ENCODE data around the gene LSS.

The LSS gene

GRCh38 chr21:46165098-46165497 lies 63.5 kb downstream of the LSS start:
- DNase-seq, result no peak

DNA sequence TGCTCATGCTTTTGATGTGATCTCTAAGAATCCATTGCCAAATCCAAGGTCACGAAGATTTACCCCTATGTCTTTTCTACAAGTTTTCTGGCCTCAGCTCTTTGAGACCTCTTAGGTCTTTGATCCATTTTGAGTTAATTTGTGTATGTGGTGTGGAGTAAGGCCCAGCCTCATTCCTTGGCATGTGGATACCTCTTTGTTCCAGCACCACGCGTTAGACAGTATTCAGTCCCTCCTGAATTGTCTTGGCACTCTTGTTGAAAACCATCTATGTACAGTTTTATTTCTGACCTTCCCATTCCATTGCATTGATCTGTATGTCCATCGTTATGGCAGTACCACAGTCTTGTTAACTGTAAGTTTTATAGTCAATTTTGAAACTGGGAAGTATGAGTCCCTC lies 65.2 kb downstream of the LSS start:
- DNase-seq, result no peak

DNA sequence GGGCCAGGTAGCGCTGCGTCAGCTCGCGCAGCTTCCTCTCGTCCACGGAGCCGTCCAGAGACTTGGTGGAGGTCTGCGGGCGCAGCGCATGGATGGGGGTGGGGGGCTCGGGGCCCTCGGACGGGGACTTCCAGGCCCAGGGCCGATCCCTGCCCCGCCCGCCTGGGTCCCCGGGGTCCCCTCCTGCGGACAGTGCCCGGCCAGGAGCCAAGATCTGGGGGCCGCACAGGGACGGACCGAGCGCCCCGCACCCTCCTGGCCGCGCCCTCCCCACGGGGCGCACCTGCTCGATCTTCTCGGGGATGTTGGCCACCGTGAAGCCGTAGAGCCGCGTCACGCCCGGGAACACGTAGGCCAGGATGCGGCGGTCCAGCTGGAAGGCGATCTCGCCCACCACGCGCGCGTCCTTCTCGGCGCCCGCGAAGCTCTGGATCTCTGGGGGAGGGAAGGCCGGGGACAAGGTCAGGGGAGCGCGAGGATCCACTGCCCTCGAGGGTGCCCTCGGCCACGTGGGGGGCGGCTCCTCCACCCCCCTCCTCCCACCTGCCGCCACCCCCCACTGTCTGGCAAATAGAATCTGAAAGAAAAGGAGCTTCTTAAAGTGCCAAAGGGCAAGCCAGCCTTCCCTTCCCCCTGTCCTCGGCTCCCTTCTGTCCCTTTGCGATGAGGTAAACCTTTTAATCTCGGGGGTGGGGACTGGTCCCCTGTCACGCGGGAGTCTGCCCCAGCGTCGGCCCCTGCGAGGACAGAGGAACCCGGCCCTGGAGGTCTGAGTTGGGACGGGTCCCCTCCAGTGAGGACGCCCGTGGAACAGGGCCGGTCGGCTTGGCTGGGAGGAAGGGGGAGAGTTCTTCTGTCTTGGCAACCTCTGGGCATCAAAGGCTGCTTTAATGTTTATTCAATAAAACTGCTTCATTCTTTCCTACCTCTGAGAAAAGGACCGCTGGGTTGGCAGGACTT lies 66.7 kb downstream of the LSS start:
- DNase-seq, result no peak

DNA sequence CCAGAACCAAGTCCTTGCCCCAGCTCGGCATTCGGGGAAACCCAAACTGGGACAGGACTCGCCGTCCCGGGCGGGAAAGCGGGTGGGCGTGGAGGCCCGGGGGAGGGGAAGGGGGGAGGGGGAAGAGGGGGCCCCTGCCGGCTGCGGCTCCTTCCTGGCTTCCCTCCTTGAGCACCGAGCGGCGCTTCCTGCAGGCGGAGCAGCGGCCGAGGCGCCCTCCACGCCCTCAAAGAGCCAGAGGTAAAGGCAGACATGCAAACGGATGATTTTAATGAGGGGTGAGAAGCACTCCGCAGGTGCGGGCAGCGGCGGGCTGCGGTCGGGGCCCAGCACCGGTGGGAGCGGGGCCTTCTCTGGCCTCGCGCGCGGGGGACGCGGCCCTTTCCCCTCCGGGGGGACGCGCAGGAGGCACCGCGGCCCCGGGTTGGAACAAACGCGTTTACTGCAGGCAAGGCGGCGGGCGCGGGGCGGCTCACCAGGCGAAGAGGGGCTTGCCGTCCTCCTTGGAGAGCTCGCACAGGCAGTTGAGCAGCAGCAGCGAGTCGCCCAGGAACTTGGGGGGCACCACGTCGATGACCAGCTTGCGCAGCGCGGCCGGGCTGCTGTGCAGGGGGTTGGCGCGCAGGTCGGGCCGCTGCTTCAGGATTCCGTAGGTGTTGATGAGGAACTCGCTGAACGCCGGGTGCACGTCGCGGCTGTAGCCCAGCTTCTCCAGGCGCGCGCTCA lies 67.5 kb downstream of the LSS start:
- no peak for DNase-seq

GRCh38 chr21:46160657-46160906 lies 68.0 kb downstream of the LSS start:
- DNase-seq, result no peak

GRCh38 chr21:46159841-46160656 lies 68.5 kb downstream of the LSS start:
- no peak for DNase-seq

DNA sequence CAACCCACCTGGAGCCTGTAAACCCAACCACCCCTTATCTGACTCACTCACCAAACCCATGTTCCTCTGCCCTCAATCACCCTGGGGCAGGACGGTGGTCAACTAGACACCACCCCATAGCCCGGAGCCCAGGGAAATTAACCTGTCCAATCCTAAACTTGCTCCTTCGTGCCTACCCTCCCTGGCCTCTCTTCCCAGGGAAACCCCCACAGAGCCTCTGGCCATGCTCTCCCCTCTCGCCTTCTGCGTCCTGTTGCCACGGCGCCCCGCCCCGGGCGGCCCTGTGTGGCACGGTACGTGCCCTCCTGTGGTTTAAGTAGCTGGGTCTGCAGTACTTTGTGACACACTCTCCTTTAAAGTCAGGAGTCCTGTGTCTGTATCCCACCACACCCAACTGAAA lies 69.2 kb downstream of the LSS start:
- DNase-seq, result no peak

DNA sequence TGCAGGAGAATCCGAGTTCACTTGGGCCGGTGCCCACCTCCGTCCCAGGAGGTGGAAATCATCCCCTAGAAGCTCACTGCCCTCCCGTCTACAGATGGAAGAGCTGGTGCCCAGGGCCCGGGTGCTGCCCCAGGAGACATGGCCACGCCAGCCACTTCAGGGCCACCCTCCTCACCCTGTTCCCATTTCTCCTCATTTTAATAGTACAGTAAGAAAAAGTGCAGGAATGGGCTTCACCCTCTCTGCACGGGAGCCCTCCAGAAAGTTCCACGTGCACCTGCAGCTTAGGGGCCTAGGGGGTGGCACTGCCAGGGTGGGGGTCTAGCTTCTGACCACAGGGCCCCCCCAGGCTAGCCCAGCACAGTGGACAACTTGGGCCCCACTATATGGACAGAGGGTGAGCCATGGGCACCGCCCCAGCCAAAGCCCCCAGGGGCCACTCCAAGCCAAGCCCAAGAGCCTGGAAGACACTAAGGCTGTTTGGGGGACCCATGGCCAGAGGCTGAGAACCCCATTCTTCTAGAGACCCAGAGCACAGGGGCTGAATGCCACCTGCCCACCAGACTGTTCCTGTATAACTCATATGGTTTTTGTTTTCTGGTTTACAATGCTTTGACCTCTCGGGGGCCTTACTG lies 69.8 kb downstream of the LSS start:
- no peak for DNase-seq

- no peak for DNase-seq
Measured at GRCh38 chr21:46157987-46158451, 70.6 kb downstream of the LSS start.

DNA sequence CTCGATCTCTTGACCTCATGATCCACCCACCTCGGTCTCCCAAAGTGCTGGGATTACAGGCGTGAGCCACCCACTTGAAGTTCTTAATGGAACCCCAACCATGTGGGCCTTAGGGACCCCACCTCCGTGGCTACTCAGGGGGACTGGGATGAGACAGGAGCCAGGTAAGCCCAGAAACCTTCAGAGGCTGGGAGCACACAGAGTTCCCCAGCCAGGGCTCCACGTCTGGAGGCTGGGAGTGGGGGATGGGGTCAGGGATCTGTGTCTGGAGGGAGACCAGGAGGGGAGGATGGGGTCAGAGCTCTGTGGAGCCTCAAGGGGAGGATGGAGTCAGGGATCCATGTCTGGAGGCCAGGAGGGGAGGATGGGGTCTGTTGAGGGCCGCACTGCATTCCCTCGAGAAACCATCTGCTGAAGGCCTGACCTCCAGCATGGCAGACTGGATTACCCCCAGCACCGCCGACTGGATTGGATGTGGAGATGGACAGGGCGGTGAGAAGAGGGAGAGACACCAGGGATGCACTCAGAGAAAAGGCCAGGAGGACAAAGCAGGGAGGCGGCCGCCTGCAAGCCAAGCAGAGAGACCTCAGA lies 71.1 kb downstream of the LSS start:
- DNase-seq, result no peak

GRCh38 chr21:46156678-46157077 lies 71.9 kb downstream of the LSS start:
- no peak for DNase-seq

DNA sequence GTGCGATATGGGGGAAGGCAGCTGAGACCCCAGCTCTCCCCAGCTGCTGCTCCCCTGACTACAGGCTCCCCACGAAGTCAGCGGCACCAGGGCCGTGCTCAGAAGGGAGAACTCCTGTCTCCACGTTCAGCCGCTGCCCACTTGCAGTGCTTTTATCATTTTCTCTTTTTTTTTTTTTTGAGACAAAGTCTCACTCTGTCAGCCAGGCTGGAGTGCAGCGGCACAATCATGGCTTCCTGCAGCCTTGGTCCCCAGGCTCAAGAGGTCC lies 72.3 kb downstream of the LSS start:
- no peak for DNase-seq

DNA sequence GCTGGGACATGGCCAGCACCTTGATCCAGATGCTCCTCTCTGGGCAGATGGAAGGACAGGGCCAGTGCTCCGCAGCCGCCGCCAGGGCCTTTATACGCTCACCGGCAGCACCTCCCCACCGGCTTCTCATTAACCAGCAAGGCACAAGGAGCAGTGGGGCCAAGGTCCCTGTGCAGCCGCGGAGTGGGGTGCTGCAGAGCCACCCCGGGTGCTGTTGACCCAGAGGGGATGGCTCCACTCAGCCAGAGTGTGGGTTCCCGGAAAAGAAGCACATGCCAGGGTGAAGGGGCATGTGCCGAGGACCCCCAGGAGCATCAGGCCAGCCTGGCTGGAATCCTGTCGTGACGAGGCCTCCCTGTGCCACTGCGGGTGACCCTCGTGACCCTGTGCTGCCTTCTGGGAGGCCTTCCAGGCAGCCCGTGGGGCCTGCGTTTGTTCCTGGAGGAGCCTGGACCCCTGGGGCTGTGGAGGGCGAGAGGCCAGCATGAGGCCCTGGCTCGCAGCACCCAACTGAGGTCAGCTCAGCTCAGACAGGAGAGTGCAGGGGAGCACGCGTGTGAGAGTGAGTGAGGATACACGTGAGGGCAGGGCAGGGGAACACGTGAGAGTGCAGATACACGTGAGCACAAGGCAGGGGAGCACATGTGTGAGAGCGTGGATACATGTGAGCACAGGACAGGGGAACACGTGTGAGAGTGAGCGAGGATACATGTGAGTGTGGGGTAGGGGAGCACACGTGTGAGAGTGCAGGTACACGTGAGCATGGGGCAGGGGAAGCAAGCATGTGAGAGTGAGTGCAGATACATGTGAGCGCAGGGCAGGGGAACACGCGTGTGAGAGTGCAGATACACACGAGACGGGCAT lies 72.8 kb downstream of the LSS start, which contains the start of gene FTCD:
Gene FTCD (minus strand): TSS at position 66 of the 864 bp plus-strand sequence. CDS start 56 bp downstream, at position 10.
- DNase-seq, result no peak

GRCh38 chr21:46154955-46155513 lies 73.5 kb downstream of the LSS start:
- DNase-seq, result no peak

- no peak for DNase-seq
Measured at GRCh38 chr21:46154155-46154954, 74.2 kb downstream of the LSS start.

DNA sequence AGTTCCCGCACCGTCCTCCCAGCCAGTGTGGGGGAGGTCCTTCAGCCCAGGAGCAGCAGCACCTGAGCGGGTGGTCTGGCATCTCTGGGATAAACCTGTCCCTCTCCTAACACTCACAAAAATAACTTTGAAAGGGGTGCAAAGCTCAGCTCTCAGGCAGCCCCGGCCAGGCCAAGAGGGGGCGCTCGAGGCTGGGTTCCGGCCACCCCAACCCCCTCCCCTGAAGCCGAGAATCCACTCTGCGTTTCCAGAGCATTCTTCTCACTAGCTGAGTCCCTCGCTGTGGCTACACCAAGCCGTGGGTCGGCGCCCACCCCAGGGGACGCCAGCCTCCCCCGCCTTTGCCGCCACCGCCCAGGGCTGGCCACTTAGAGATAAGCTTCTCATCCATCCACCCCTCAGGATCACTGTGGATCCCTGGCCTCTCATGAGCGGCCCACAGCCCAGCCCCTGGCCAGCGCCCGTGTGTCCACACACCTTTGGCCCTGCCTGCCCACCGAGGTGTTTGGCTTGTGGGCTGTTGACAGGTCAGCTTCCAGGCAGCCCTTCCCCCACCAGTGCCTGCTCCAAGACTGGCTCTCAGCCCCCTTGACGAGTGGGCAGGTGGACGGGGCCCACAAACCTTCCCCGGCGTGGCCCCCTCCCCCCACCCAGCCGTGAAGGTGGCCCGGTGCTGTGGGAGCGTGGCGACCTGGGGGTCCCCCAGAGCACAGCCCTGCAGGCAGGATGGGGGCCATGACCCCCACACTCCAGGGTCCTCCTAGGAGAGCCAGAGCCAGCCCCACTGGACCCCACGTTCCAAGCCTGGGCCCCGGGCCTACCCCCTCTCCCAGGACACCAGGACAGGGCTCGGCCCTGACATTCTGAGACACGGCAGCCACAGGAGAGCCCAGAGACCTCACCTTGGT lies 75.1 kb downstream of the LSS start:
- DNase-seq, result peak; percentile 45

DNA sequence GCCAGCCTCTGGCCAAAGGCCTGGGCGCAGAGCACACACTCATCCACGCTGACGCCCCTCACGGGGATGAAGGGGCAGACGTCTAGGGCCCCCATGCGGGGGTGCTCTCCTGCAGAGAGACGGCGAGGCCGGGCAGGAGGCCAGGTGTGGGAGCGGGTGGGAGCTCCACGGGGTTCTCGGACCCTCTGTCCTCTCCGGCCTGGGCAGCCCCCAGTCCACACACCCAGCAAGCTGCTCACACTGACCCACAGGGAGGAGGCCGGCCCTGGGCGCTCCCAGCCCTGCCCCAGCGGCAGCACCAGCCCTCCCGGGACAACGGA lies 75.7 kb downstream of the LSS start:
- no peak for DNase-seq

GRCh38 chr21:46151989-46152926 lies 76.3 kb downstream of the LSS start:
- DNase-seq, result no peak

Data from CD4-positive, alpha-beta T cell treated with Interleukin-12 subunit alpha and Interleukin-12 subunit beta, for 1 hour (primary cell).